ENCODE data around the gene SUN2.

The SUN2 gene

DNA sequence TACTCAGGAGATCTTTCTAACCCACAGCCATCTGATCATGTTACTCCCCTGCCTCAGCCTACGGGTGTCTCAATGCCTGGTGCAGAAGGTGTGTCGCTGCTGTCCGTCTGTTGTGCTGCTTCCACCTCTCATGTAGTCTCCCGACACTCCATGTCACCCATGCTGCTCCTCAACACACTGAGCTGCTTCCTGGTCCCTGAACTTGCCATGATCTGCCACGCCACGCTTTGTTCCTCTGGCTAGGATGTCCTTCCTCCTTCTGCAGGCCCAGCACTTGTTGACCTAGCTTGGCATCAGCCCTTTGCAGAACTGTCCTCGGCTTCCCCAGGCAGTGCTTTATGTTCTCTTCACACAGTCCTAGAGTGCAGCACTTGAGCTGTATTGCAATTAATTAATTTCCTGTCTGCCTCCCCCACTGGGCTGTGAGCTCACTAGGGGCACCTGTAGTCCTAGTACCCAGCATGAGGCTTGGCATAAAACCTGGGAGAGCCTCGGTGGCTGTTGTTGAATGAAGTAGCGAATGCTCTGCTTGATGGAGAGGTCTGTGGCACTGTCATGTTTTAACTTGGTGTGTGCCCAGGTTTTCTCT is 40.5 kb downstream of the SUN2 start:
- DNase-seq (ENCODE audit: low spot score), result no peak

DNA sequence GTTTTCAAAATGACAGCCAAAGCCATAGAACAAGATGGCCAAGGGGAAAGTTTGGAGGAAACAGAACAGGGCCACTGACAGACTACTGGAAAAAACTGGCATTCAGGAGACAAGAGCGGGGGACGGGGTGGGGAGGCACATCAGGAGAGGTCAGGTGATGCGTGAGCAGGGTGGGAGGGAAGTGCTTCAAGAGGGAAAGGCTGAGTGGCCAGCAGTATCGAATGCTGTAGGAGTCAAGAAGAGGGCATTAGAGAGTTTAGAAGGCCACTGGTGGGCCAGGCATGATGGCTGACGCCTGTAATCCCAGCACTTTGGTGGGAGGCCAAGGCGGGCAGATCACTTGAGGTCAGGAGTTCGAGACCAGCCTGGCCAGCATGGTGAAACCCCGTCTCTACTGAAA is 41.9 kb downstream of the SUN2 start:
- no peak for DNase-seq (ENCODE audit: low spot score)

DNA sequence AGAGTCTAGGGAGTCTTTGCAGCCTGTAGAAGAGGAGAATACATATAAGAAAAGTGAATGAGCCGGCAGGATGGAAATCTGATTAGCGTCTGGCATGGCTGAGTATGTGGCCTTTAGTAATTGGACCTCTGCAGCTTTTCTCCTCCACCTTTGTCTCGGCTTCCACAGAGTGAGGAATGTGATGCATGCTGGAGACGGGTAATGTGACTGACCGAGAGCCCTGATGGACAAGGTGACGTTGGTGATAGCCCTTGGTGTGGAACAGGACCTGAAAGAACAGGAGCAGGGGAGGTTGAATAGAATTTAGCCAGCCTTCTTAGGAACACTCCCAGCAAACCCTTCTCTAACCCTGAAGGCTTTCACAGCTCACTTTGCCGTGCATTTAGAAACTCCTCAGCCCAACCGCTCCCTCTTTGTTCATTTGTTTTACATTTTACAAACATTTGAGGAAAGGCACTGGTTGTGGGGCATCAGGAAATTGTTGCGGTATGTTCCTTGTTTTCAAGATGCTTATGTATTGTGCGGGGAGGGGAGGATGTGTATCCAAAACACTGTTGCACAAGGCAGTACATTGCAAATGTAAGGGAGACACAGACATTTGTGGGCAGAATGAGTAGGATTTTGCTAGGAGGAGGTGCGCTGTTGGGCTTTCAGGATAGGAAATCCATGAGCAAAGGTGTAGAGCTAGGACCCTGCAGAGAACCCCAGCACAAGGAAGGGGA is 43.2 kb downstream of the SUN2 start:
- no peak for DNase-seq (ENCODE audit: low spot score)

DNA sequence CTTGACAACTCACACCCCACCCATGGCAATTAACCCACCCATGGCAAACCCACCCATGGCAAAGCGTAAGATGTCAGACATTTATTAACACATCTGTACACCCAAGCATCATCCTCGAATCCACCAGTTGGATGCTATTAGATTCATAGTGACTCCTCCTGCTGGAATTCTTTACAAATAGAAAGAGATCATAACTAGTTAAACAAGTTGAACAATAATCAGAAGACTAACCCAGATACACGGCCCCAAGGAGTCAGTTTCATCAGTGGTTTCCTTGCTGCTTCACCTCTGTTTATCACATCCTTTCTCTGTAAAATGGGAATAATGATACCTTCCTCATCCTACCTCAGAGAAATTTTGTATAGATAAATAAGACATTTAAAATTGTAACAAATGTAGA is 44.9 kb downstream of the SUN2 start:
- no peak for DNase-seq (ENCODE audit: low spot score)

- DNase-seq (ENCODE audit: low spot score), result no peak
These were observed 45.4 kb downstream of the SUN2 start for GRCh38 chr22:38710351-38710750.

GRCh38 chr22:38709306-38709705 is 46.5 kb downstream of the SUN2 start:
- DNase-seq (ENCODE audit: low spot score), result no peak

GRCh38 chr22:38707984-38708383 is 47.8 kb downstream of the SUN2 start:
- no peak for DNase-seq (ENCODE audit: low spot score)

DNA sequence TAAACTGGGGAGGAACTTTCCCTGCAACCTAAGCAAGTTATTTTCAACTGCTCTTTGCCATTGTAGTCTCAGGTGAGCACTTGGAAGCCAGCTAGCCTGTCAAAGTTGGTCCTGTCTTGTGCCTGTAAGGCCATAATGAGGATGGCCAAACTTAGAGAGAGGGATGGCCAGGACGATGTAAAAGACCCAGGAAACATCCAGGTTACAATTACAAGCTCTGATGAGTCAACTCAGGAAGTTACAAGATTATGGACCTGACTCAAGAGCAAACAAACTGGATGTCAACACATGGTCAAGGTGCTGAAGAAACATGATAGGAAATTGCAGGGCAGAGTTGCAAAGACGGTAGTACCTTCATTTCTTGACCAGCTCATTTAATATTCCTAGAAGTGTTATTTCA is 48.5 kb downstream of the SUN2 start:
- DNase-seq (ENCODE audit: low spot score), result no peak

GRCh38 chr22:38706901-38707195 is 49.0 kb downstream of the SUN2 start:
- DNase-seq (ENCODE audit: low spot score), result no peak

DNA sequence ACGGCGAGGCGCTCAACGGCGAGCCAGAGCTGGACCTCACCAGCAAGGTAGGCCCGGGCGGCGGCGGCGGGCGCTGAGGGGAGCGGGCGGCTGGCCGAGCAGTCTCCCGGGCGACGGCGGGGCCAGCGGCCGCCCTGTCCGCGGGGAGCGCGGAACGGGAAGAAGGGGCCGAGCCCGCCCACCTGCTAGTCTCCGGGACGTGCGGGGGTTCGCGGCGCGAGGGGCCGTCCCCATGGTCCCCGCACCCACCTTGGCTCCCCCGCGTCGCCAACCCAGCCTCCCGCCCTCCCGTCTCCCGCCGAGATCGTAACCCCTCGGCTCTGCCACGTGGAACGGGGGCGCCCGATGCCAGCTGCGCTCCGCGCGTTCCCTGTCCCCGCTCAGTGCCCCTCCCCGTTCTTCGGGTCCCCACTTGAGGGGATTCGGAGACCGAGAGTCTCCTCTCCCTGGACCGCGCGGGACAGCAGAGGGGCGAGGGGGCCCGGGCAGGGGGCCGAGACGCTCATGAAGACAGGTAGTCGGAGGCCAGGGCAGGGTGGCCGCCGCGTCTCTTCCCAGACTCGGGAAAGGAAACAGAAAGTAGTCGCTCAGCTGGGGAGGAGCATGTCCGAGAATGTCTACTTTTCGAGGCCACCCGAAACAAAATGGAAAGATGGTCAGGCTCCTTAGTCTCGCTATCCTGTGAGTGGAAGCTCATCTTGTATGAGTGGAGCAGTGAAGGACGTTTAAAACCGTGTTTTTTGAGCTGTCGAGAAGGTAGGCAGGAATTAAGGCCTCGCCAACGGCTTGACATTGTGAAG is 49.5 kb downstream of the SUN2 start:
- peak; percentile 72 for DNase-seq (ENCODE audit: low spot score)

GRCh38 chr22:38705235-38706100 is 50.3 kb downstream of the SUN2 start, which contains the start of gene GTPBP1:
GTPBP1 (plus strand) TSS chr22:38705944; CDS start chr22:38705956, 12 bp downstream.
- DNase-seq (ENCODE audit: low spot score), result peak; percentile 98

GRCh38 chr22:38704654-38705234 is 51.1 kb downstream of the SUN2 start:
- DNase-seq (ENCODE audit: low spot score), result no peak

- DNase-seq (ENCODE audit: low spot score), result peak; percentile 98
These were observed 54.8 kb downstream of the SUN2 start, which contains the start of gene JOSD1 for GRCh38 chr22:38700789-38701628. JOSD1 (minus strand) TSS chr22:38700943; CDS start chr22:38699987, 956 bp downstream.

DNA sequence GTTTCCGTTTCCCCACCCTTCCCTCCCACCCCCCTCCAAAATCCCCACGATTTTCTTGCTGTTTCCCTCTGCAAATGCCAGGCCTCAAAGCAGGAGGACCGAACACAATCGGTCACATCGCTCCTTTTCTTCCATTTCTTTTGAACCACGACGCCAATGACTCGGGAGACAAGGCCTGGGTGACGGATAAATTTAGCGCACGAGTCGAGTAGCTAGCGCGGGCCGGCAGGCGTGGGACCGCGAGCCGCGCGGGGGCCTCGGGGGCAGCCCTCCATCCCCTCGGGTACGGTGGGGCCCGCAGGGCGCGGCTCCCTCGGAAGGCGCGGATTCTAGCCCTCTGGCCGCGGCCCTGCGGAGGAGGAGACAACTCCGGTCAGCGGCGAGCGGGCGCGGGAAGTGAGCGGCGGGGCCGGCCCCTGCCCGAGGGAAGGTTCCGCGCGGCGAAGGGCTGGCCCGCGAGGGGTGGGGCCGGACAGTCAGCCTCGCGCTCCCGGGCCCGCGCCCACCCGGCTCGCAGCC is 55.5 kb downstream of the SUN2 start:
- no peak for DNase-seq (ENCODE audit: low spot score)

GRCh38 chr22:38699784-38700183 is 56.0 kb downstream of the SUN2 start:
- no peak for DNase-seq (ENCODE audit: low spot score)

GRCh38 chr22:38699143-38699542 is 56.7 kb downstream of the SUN2 start:
- no peak for DNase-seq (ENCODE audit: low spot score)

DNA sequence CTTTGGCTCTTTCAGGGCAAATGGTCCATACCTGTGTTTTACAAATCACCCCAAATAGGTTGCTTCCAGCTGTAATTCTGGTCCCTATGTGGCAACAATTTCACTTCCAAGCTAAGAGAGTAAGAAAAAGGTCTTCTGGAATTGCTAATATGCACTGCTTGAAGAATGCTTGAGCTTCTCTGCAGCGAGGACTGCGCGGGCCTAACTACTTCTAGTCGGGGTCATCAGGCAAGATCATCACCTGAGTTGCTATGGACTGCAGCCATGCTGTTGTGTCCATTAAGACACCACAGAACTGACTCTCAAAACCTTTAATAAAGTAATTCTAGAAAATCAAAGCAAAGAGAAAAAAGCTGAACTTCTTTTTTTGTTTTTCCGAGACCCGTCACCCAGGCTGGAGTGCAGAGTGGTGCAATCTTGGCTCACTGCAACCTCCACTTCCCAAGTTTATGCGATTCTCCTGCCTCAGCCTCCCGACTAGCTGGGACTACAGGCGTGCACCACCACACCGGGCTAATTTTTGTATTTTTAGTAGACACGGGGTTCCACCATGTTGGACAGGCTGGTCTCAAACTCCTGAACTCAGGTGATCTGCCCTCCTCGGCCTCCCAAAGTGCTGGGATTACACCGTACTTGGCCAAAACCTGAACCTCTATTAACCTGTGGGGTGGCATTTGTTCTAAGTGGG is 57.2 kb downstream of the SUN2 start:
- DNase-seq (ENCODE audit: low spot score), result no peak

- no peak for DNase-seq (ENCODE audit: low spot score)
These were observed 58.2 kb downstream of the SUN2 start for GRCh38 chr22:38697425-38698089.

Data from left forelimb (tissue), 1 donor.